BE2C (cell line): ENCODE measurements around the gene LGI2.

Experiments
- DNase-seq: peaks from one replicate; pipeline ENCODE4 v3.0.0-alpha.2; 2020
- H3K27me3 ChIP-seq: fragments of 250-450 bp; sonication (Bioruptor Pico); 2 replicates; pipeline ENCODE4 v1.5.1; 2020; ENCODE audit warnings: mild to moderate bottlenecking
- H3K36me3 ChIP-seq: fragments of 250-450 bp; sonication (Bioruptor Pico); 2 replicates; pipeline ENCODE4 v1.5.1; 2020; ENCODE audit warnings: mild to moderate bottlenecking
- H3K4me1 ChIP-seq: fragments of 250-450 bp; sonication (Bioruptor Pico); 2 replicates; pipeline ENCODE4 v1.5.1; 2020
- H3K4me3 ChIP-seq: 2 replicates; pipeline ENCODE4 v1.5.1; 2011; ENCODE audit warnings: low read depth, low read length
- H3K9me3 ChIP-seq: fragments of 250-450 bp; sonication (Bioruptor Pico); 2 replicates; pipeline ENCODE4 v1.5.1; 2020
- CTCF ChIP-seq: IDR thresholded peaks from 2 replicates; pipeline ENCODE4 v1.5.1; 2012; ENCODE audit warnings: mild to moderate bottlenecking, low read depth, low read length

LGI2 gene

GRCh38 chr4:24968992-24969391 is 61.8 kb downstream of the LGI2 start:
- no peak for TF ChIP-seq CTCF
- no peaks in the 10 kb centered on the region for H3K27me3 ChIP-seq
- no peaks in the 10 kb centered on the region for H3K4me1 ChIP-seq
- H3K9me3 ChIP-seq, result no peaks in the 10 kb centered on the region
- DNase-seq, result no peak
- H3K36me3 ChIP-seq, result no peaks in the 10 kb centered on the region
- H3K4me3 ChIP-seq, result no peak overlapping the region

- Histone ChIP-seq H3K27me3 (no peaks in the 10 kb centered on the region), H3K36me3 (no peaks in the 10 kb centered on the region), H3K4me3 (no peak overlapping the region), H3K4me1 (no peaks in the 10 kb centered on the region), H3K9me3 (no peaks in the 10 kb centered on the region)
- no peak for DNase-seq
- TF ChIP-seq CTCF, result no peak
Observed at GRCh38 chr4:24968278-24968677, 62.5 kb downstream of the LGI2 start.

GRCh38 chr4:24967346-24967745 is 63.4 kb downstream of the LGI2 start:
- Histone ChIP-seq H3K9me3 (no peaks in the 10 kb centered on the region), H3K4me1 (no peaks in the 10 kb centered on the region), H3K36me3 (no peaks in the 10 kb centered on the region), H3K4me3 (no peak overlapping the region), H3K27me3 (no peaks in the 10 kb centered on the region)
- DNase-seq, result no peak
- no peak for TF ChIP-seq CTCF

- Histone ChIP-seq H3K4me1 (no peaks in the 10 kb centered on the region), H3K27me3 (no peaks in the 10 kb centered on the region), H3K9me3 (no peaks in the 10 kb centered on the region), H3K36me3 (no peaks in the 10 kb centered on the region), H3K4me3 (no peak overlapping the region)
- TF ChIP-seq CTCF, result no peak
- no peak for DNase-seq
Observed at GRCh38 chr4:24966076-24966475, 64.7 kb downstream of the LGI2 start.

- H3K36me3 ChIP-seq, result no peaks in the 10 kb centered on the region
- no peaks in the 10 kb centered on the region for H3K9me3 ChIP-seq
- H3K4me1 ChIP-seq, result no peaks in the 10 kb centered on the region
- no peak for DNase-seq
- TF ChIP-seq CTCF, result no peak
- H3K4me3 ChIP-seq, result no peak overlapping the region
- H3K27me3 ChIP-seq, result no peaks in the 10 kb centered on the region
Observed at GRCh38 chr4:24965627-24966026, 65.1 kb downstream of the LGI2 start.

GRCh38 chr4:24963277-24963676 is 67.5 kb downstream of the LGI2 start:
- H3K4me3 ChIP-seq, result no peak overlapping the region

More at GRCh38 chr4:24963277-24963676, 67.5 kb downstream of the LGI2 start:
- Histone ChIP-seq H3K27me3 (no peaks in the 10 kb centered on the region), H3K36me3 (no peaks in the 10 kb centered on the region), H3K4me1 (no peaks in the 10 kb centered on the region), H3K9me3 (no peaks in the 10 kb centered on the region)
- DNase-seq, result no peak
- no peak for TF ChIP-seq CTCF
